ENCODE results near the gene ZNF423. TPM values are rescaled to one million over a fixed set of nuclear protein-coding genes. Genes with fewer than 3 reads are reported as not detected.

The ZNF423 gene
- polyA plus RNA-seq, 1 donor from 2014 or later: 4.5 TPM

- Histone ChIP-seq H3K4me2 (ENCODE audit: low read length) (no peak overlapping the region), H3K27me3 (ENCODE audit: insufficient read depth, low read depth, low read length) (no peaks in the 10 kb centered on the region), H3F3A (ENCODE audit: insufficient read depth, low read length, poor library complexity, severe bottlenecking) (no peaks in the 10 kb centered on the region), H3K4me3 (ENCODE audit: low read length) (no peak overlapping the region), H4K20me1 (ENCODE audit: insufficient read depth) (no peaks in the 10 kb centered on the region), H3K9me2 (ENCODE audit: insufficient read depth, low read length) (no peaks in the 10 kb centered on the region), H3K9me3 (ENCODE audit: low read length) (no peaks in the 10 kb centered on the region), H2AFZ (ENCODE audit: low read depth, low read length) (no peak overlapping the region), H3K79me2 (replicated peaks; ENCODE audit: insufficient read depth, low read length) (peaks cover 31% of the 10 kb centered on the region), H3K9ac (ENCODE audit: low read length) (no peak overlapping the region), H3K36me3 (ENCODE audit: insufficient read depth, low read length) (no peaks in the 10 kb centered on the region), H3K27ac (ENCODE audit: low read length) (no peak overlapping the region)
- TF ChIP-seq TAF1 (IDR thresholded peaks at IDR 0.05; ENCODE audit: low read depth) (no peak), MXI1 (conservative IDR thresholded peaks at IDR 0.05; ENCODE audit: poor library complexity, severe bottlenecking) (no peak), EP300 (conservative IDR thresholded peaks at IDR 0.05; ENCODE audit: poor library complexity, severe bottlenecking) (no peak), EZH2 (IDR thresholded peaks at IDR 0.05; ENCODE audit: borderline replicate concordance, insufficient read depth, low read length, poor library complexity, severe bottlenecking) (no peak), SMC3 (conservative IDR thresholded peaks at IDR 0.05; ENCODE audit: poor library complexity) (no peak), RAD21 (conservative IDR thresholded peaks at IDR 0.05) (no peak), POLR2AphosphoS5 (IDR thresholded peaks at IDR 0.05) (no peak)
- TF ChIP-seq, protein P1, sequence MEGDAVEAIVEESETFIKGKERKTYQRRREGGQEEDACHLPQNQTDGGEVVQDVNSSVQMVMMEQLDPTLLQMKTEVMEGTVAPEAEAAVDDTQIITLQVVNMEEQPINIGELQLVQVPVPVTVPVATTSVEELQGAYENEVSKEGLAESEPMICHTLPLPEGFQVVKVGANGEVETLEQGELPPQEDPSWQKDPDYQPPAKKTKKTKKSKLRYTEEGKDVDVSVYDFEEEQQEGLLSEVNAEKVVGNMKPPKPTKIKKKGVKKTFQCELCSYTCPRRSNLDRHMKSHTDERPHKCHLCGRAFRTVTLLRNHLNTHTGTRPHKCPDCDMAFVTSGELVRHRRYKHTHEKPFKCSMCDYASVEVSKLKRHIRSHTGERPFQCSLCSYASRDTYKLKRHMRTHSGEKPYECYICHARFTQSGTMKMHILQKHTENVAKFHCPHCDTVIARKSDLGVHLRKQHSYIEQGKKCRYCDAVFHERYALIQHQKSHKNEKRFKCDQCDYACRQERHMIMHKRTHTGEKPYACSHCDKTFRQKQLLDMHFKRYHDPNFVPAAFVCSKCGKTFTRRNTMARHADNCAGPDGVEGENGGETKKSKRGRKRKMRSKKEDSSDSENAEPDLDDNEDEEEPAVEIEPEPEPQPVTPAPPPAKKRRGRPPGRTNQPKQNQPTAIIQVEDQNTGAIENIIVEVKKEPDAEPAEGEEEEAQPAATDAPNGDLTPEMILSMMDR (IDR thresholded peaks at IDR 0.05; ENCODE audit: poor library complexity, severe bottlenecking): no peak
- TF ChIP-seq, protein P2, sequence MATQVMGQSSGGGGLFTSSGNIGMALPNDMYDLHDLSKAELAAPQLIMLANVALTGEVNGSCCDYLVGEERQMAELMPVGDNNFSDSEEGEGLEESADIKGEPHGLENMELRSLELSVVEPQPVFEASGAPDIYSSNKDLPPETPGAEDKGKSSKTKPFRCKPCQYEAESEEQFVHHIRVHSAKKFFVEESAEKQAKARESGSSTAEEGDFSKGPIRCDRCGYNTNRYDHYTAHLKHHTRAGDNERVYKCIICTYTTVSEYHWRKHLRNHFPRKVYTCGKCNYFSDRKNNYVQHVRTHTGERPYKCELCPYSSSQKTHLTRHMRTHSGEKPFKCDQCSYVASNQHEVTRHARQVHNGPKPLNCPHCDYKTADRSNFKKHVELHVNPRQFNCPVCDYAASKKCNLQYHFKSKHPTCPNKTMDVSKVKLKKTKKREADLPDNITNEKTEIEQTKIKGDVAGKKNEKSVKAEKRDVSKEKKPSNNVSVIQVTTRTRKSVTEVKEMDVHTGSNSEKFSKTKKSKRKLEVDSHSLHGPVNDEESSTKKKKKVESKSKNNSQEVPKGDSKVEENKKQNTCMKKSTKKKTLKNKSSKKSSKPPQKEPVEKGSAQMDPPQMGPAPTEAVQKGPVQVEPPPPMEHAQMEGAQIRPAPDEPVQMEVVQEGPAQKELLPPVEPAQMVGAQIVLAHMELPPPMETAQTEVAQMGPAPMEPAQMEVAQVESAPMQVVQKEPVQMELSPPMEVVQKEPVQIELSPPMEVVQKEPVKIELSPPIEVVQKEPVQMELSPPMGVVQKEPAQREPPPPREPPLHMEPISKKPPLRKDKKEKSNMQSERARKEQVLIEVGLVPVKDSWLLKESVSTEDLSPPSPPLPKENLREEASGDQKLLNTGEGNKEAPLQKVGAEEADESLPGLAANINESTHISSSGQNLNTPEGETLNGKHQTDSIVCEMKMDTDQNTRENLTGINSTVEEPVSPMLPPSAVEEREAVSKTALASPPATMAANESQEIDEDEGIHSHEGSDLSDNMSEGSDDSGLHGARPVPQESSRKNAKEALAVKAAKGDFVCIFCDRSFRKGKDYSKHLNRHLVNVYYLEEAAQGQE (IDR thresholded peaks at IDR 0.05; ENCODE audit: borderline replicate concordance): no peak
Observed at GRCh38 chr16:49825041-49825440, 30.9 kb downstream of the ZNF423 start.

DNA sequence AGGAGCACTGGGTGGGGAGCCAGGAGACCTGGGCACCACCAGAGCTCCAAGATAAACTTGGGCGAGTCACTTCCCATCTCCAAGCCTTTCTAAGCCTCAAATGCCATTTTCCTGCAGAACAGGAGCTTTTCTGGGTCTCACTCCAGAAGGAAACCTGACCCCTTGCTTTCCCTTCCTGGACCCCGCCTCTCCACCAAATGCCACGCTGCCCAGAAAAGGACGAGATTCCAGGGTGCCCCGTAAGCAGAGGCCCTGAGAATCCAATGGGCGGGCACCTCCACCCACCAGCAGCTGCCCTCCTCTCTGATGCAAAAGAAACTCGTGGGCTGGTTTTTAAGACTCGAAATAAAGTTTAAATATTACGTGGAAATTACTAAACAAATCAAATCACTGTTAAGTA, 31.3 kb downstream of the ZNF423 start:
- Histone ChIP-seq H3K27ac (ENCODE audit: low read length) (no peak overlapping the region), H3K4me2 (ENCODE audit: low read length) (no peak overlapping the region)

More for the DNA sequence above, 31.3 kb downstream of the ZNF423 start:
- H4K20me1 ChIP-seq (ENCODE audit: insufficient read depth): no peaks in the 10 kb centered on the region
- no peaks in the 10 kb centered on the region for H3F3A ChIP-seq (ENCODE audit: insufficient read depth, low read length, poor library complexity, severe bottlenecking)
- H3K9ac ChIP-seq (ENCODE audit: low read length): no peak overlapping the region
- no peak overlapping the region for H2AFZ ChIP-seq (ENCODE audit: low read depth, low read length)
- H3K4me3 ChIP-seq (ENCODE audit: low read length): no peak overlapping the region
- H3K9me2 ChIP-seq (ENCODE audit: insufficient read depth, low read length): no peaks in the 10 kb centered on the region
- H3K9me3 ChIP-seq (ENCODE audit: low read length): no peaks in the 10 kb centered on the region
- no peaks in the 10 kb centered on the region for H3K27me3 ChIP-seq (ENCODE audit: insufficient read depth, low read depth, low read length)
- TF ChIP-seq, protein P2 (IDR thresholded peaks at IDR 0.05; ENCODE audit: borderline replicate concordance): no peak
- TF ChIP-seq POLR2AphosphoS5 (IDR thresholded peaks at IDR 0.05) (no peak), RAD21 (conservative IDR thresholded peaks at IDR 0.05) (no peak), SMC3 (conservative IDR thresholded peaks at IDR 0.05; ENCODE audit: poor library complexity) (no peak), EZH2 (IDR thresholded peaks at IDR 0.05; ENCODE audit: borderline replicate concordance, insufficient read depth, low read length, poor library complexity, severe bottlenecking) (no peak)
- TF ChIP-seq, protein P1 (IDR thresholded peaks at IDR 0.05; ENCODE audit: poor library complexity, severe bottlenecking): no peak
- no peaks in the 10 kb centered on the region for H3K36me3 ChIP-seq (ENCODE audit: insufficient read depth, low read length)
- H3K79me2 ChIP-seq (replicated peaks; ENCODE audit: insufficient read depth, low read length): peaks cover 29% of the 10 kb centered on the region
